ENCODE measurements around the gene UBC. TPM values are rescaled to one million over a fixed set of nuclear protein-coding genes. Genes with fewer than 3 reads are reported as not detected.

The UBC gene
- total and polyA plus RNA-seq, 2 of the 4 experiments (the other 2 are of a cell fraction): 2,042 to 4,320 TPM

DNA sequence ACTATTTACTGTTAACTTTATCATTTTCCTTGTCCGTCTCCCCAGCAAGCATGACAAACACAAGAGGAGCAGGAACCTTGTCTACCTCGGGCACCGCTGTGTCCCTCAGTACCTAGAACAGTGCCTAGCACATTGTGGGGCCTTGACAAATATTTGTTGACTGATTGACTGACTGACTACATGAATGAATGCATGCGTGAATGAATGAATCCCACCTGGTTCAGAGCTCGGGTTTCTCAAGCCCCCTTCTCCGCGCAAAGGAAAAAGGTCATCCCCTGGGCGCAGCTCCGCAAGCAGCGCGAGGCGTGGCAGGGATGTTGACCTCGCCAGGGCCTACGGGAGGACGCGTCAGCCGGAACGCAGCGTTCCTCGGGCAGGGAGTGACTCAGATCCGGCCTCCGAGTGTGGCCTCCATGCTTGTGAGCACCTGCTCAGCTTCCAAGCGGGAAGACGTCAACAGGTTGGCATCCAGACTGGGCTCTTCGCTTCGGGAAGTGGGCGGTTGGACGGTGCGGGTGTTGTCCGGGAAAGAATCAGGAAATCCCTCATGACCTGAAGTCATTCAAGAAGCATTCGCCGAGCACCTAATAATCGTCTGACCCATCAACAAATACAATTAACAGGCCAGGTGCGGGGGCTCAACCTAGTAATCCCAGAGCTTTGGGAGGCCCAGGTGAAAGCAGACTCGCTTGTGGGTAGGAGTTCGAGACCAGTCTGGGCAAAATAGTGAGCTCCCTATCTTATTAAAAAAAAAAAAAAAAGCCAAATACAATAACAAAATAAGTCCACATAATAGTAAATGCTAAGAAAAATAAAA is 13.9 kb upstream of the UBC start:
- 0 out of 2 replicates have a peak overlapping the region, but pooled peaks have one; percentile 48 for H3K23ac ChIP-seq (ENCODE audit: low read depth, low read length)
- TF ChIP-seq, protein P1, sequence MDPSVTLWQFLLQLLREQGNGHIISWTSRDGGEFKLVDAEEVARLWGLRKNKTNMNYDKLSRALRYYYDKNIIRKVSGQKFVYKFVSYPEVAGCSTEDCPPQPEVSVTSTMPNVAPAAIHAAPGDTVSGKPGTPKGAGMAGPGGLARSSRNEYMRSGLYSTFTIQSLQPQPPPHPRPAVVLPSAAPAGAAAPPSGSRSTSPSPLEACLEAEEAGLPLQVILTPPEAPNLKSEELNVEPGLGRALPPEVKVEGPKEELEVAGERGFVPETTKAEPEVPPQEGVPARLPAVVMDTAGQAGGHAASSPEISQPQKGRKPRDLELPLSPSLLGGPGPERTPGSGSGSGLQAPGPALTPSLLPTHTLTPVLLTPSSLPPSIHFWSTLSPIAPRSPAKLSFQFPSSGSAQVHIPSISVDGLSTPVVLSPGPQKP (IDR thresholded peaks at IDR 0.05; ENCODE audit: borderline replicate concordance, low read depth, low read length): no peak
- no peak for TF ChIP-seq CTCF (conservative IDR thresholded peaks at IDR 0.05; ENCODE audit: low read depth, low read length)
- TF ChIP-seq RCOR1 (IDR thresholded peaks at IDR 0.05; ENCODE audit: insufficient replicate concordance, low read length): peak; percentile 68
- TF ChIP-seq FOS (IDR thresholded peaks at IDR 0.05; ENCODE audit: low read depth, low read length): peak; percentile 35; the same call in 1 of the 2 replicates
- peak overlapping the region; percentile 21; the same call in 1 of the 2 replicates for H3K9ac ChIP-seq (ENCODE audit: low read depth, low read length)
- peak overlapping the region in 1 of 2 experiments; percentile 71; a peak in 3 of 4 replicates for H4K8ac ChIP-seq (ENCODE audit: low read depth in 2 of 2, low read length in 2 of 2)
- H3K27ac ChIP-seq (ENCODE audit: insufficient read depth, low read length): peak overlapping the region; percentile 33
- H2AFZ ChIP-seq (replicated peaks; ENCODE audit: low read length, poor library complexity): peak overlapping the region; percentile 59
- H4K5ac ChIP-seq (ENCODE audit: low read depth, low read length): no peak overlapping the region
- H3K4ac ChIP-seq (ENCODE audit: low read depth, low read length): peak overlapping the region; percentile 39; the same call in 1 of the 2 replicates
- peak overlapping the region; percentile 83; the same call in 2 of the 3 replicates for H2BK15ac ChIP-seq (ENCODE audit: low read depth, low read length)
- intact Hi-C loops (cut with micrococcal nuclease): no loop called here
- no peaks in the 10 kb centered on the region for H3K27me3 ChIP-seq (ENCODE audit: control insufficient read depth, insufficient read depth, low read length)
- CTCF ChIA-PET: interaction anchor here (1.9 kb wide), 1 partner anchor 12 kb away, joined by 4 read pairs; no protein-coding TSS in a partner anchor
- peak overlapping the region; percentile 18; the same call in 1 of the 2 replicates for H3K18ac ChIP-seq (ENCODE audit: low read depth, low read length)
- no TSS peak for BruUV-seq (replicated peaks)
- H3K14ac ChIP-seq (replicated peaks; ENCODE audit: low read depth, low read length): peak overlapping the region; percentile 11; the same call in 1 of the 2 replicates
- peak overlapping the region; percentile 48 for H3K4me2 ChIP-seq (ENCODE audit: low read depth, low read length)
- peak overlapping the region; percentile 60; the same call in 1 of the 2 replicates for H2BK120ac ChIP-seq (ENCODE audit: low read depth, low read length)
- peak overlapping the region; percentile 34; the same call in 1 of the 2 replicates for H4K91ac ChIP-seq (ENCODE audit: insufficient read depth, low read depth, low read length)
- peak overlapping the region; percentile 23 for H2AK9ac ChIP-seq (replicated peaks; ENCODE audit: low read depth, low read length, poor library complexity)
- H3K36me3 ChIP-seq (ENCODE audit: control insufficient read depth, insufficient read depth, low read length): no peaks in the 10 kb centered on the region
- H2AK5ac ChIP-seq (ENCODE audit: low read depth, low read length): peak overlapping the region; percentile 41; the same call in 1 of the 2 replicates
- peak overlapping the region; percentile 15 for H2BK5ac ChIP-seq (ENCODE audit: low read depth, low read length, poor library complexity, severe bottlenecking)
- ATAC-seq (ENCODE audit: low read depth) (peak; percentile 7; the same call in 1 of the 2 replicates), DNase-seq (peak; percentile 91)
- H3K56ac ChIP-seq (ENCODE audit: extremely low read depth, insufficient read depth, low read length): no peak overlapping the region
- 22% methylated on average over 9 of the region's 36 CpGs; no CpG with 5 or more reads in 1 of the 2 experiments for WGBS, 2 experiments (ENCODE audit: extremely low coverage in 2 of 2, insufficient read length in 1 of 2)
- in situ Hi-C loops (cut with MboI; ENCODE audit: low sequenced_read_pairs): no loop called here
- peaks cover 7% of the 10 kb centered on the region; the same call in 1 of the 2 replicates for H4K20me1 ChIP-seq (ENCODE audit: insufficient read depth, low read length)
- H3K4me1 ChIP-seq (ENCODE audit: control insufficient read depth, insufficient read depth, low read length): peaks cover 10% of the 10 kb centered on the region
- dilution Hi-C loops (cut with HindIII; ENCODE audit: low sequenced_read_pairs, unreplicated experiment): no loop called here
- H3K9me1 ChIP-seq (ENCODE audit: insufficient read depth, low read length): peaks cover 12% of the 10 kb centered on the region
- H3K9me3 ChIP-seq (ENCODE audit: control insufficient read depth, insufficient read depth, low read length): no peaks in the 10 kb centered on the region
- peak overlapping the region; percentile 16; the same call in 1 of the 2 replicates for H2BK20ac ChIP-seq (ENCODE audit: low read depth, low read length)
- peaks cover 0 to 3% of the 10 kb centered on the region in 2 experiments; a peak in 1 of 4 replicates for H3K79me1 ChIP-seq (ENCODE audit: low read depth in 1 of 2, low read length in 2 of 2)
- H3K4me3 ChIP-seq (ENCODE audit: insufficient read depth, low read depth, low read length): peak overlapping the region; percentile 63; the same call in 1 of the 2 replicates
- POLR2A ChIA-PET (ENCODE audit: unreplicated experiment): interaction anchor here (0.9 kb wide), 1 partner anchor 9 kb away, joined by 3 read pairs; no protein-coding TSS in a partner anchor
